UCSD-AML1 (cell line): ENCODE measurements around the gene NT5DC2.

Source experiments
- DNase-seq: peaks from one replicate; lab custom pipeline; 2025; ENCODE audit not compliant: unreplicated experiment; lab: John Stamatoyannopoulos, UW

Gene NT5DC2

GRCh38 chr3:52512727-52513126 lies 20.9 kb downstream of the NT5DC2 start:
- no peak for DNase-seq

GRCh38 chr3:52512105-52512504 lies 21.6 kb downstream of the NT5DC2 start:
- DNase-seq: no peak

- no peak for DNase-seq
Measured at GRCh38 chr3:52511509-52511908, 22.1 kb downstream of the NT5DC2 start.

- no peak for DNase-seq
Measured at GRCh38 chr3:52509753-52510328, 23.8 kb downstream of the NT5DC2 start.

GRCh38 chr3:52507359-52507758 lies 26.3 kb downstream of the NT5DC2 start:
- DNase-seq: no peak

GRCh38 chr3:52506266-52506966 lies 27.2 kb downstream of the NT5DC2 start:
- DNase-seq: no peak

GRCh38 chr3:52504977-52505376 lies 28.7 kb downstream of the NT5DC2 start:
- DNase-seq: no peak

GRCh38 chr3:52503788-52504424 lies 29.8 kb downstream of the NT5DC2 start:
- DNase-seq: no peak

GRCh38 chr3:52502808-52503350 lies 30.8 kb downstream of the NT5DC2 start:
- no peak for DNase-seq

- no peak for DNase-seq
Measured at GRCh38 chr3:52502001-52502400, 31.7 kb downstream of the NT5DC2 start.

GRCh38 chr3:52501046-52501445 lies 32.6 kb downstream of the NT5DC2 start:
- DNase-seq: no peak

- DNase-seq: peak; percentile 87
Measured at GRCh38 chr3:52498137-52499054, 35.3 kb downstream of the NT5DC2 start.

GRCh38 chr3:52495777-52496602 lies 37.7 kb downstream of the NT5DC2 start:
- DNase-seq: peak; percentile 46

- DNase-seq: peak; percentile 80
Measured at GRCh38 chr3:52494886-52495495, 38.7 kb downstream of the NT5DC2 start, which contains the start of gene STAB1. STAB1 (plus strand) TSS chr3:52495338; CDS start chr3:52495414, 76 bp downstream.

- no peak for DNase-seq
Measured at GRCh38 chr3:52494445-52494844, 39.2 kb downstream of the NT5DC2 start.

- DNase-seq: no peak
Measured at GRCh38 chr3:52493232-52494017, 40.2 kb downstream of the NT5DC2 start.

GRCh38 chr3:52492059-52492458 lies 41.6 kb downstream of the NT5DC2 start:
- no peak for DNase-seq

GRCh38 chr3:52490939-52491526 lies 42.6 kb downstream of the NT5DC2 start:
- DNase-seq: peak; percentile 77
